HFF-Myc (cell line): ENCODE results near the gene DOCK1.

Source experiments
- DNase-seq: peaks from one replicate; pipeline ENCODE4 v3.0.0-alpha.2; 2011; ENCODE audit warnings: low read depth; ENCODE audit errors: extremely low read depth
- H3K4me3 ChIP-seq: replicated peaks from 2 replicates; pipeline ENCODE4 v1.5.1; 2011; ENCODE audit warnings: low read depth, mild to moderate bottlenecking, control low read depth, low read length
- CTCF ChIP-seq: IDR thresholded peaks from 2 replicates; pipeline ENCODE4 v1.5.1; 2012; ENCODE audit warnings: mild to moderate bottlenecking, low read depth, low read length, control low read depth; ENCODE audit errors: missing control alignments

DOCK1 gene

GRCh38 chr10:127418536-127419168 lies 513.4 kb downstream of the DOCK1 start:
- TF ChIP-seq CTCF = no peak
- no peak for DNase-seq
- no peak overlapping the region for H3K4me3 ChIP-seq

- no peak for TF ChIP-seq CTCF
- DNase-seq = no peak
- H3K4me3 ChIP-seq = no peak overlapping the region
Observed at GRCh38 chr10:127420138-127420684, 515.0 kb downstream of the DOCK1 start.

- TF ChIP-seq CTCF = no peak
- DNase-seq = no peak
Observed at GRCh38 chr10:127423218-127423915, 518.1 kb downstream of the DOCK1 start.

GRCh38 chr10:127424594-127425264 lies 519.5 kb downstream of the DOCK1 start:
- no peak for TF ChIP-seq CTCF
- no peak for DNase-seq
- no peak overlapping the region for H3K4me3 ChIP-seq

More at GRCh38 chr10:127423218-127423915, 518.1 kb downstream of the DOCK1 start:
- no peak overlapping the region for H3K4me3 ChIP-seq

GRCh38 chr10:127426746-127427145 lies 521.5 kb downstream of the DOCK1 start:
- no peak for TF ChIP-seq CTCF
- H3K4me3 ChIP-seq = no peak overlapping the region
- no peak for DNase-seq

- no peak for DNase-seq
- TF ChIP-seq CTCF = no peak
- no peak overlapping the region for H3K4me3 ChIP-seq
Observed at GRCh38 chr10:127427926-127428325, 522.7 kb downstream of the DOCK1 start.
